B cell (primary cell): ENCODE measurements around the gene OAT. TPM values are rescaled to one million over a fixed set of nuclear protein-coding genes. Genes with fewer than 3 reads are reported as not detected.

Source experiments
- ATAC-seq: fragments of 200-7000 bp; cut with Tn5 transposase; one replicate; pipeline ENCODE4 v1.10.0; 2021; ENCODE audit warnings: low read depth, mild to moderate bottlenecking, moderate number of reproducible peaks, moderate library complexity
- CTCF ChIA-PET: fragments of 350-600 bp; sonication (Branson Sonifier 250); formaldehyde crosslinking; loops from one replicate; lab custom pipeline; 2021; ENCODE audit warnings: antibody characterized with exemption, inconsistent platforms; lab: Charles Lee
- POLR2A ChIA-PET: fragments of 350-600 bp; sonication (Branson Sonifier 250); formaldehyde crosslinking; loops from one replicate; lab custom pipeline; 2021; ENCODE audit warnings: antibody characterized with exemption; lab: Charles Lee
- DNase-seq: peaks from one replicate; pipeline ENCODE4 v3.0.0; 2013
- H2AFZ ChIP-seq: 2 replicates; pipeline ENCODE4 v1.6.1; 2012; ENCODE audit warnings: mild to moderate bottlenecking, low read depth, low read length; ENCODE audit not compliant: insufficient read depth, poor library complexity, severe bottlenecking
- H3K27ac ChIP-seq, 2 donors: 1 replicate in 1 of 2; 2 replicates in 1 of 2; pipeline ENCODE4 v1.5.1; 2012 to 2013; ENCODE audit warnings: low read length in 2 of 2, mild to moderate bottlenecking in 2 of 2, moderate library complexity in 1 of 2
- H3K27me3 ChIP-seq, 4 experiments: fragments of 200-600 bp in 1 of 4; sonication (generic) in 1 of 4; replicated peaks in 1 of 4; 1 replicate in 2 of 4; 2 replicates in 2 of 4; pipeline versions ENCODE4 v1.6.1 to v1.7.0; 2013 to 2016; ENCODE audit warnings: low read length in 3 of 4, mild to moderate bottlenecking in 2 of 4, mixed read lengths in 1 of 4, moderate library complexity in 1 of 4; ENCODE audit not compliant: insufficient read depth in 4 of 4, control insufficient read depth in 3 of 4; ENCODE audit errors: control extremely low read depth in 1 of 4
- H3K36me3 ChIP-seq, 2 experiments: replicated peaks in 1 of 2; 1 replicate in 1 of 2; 2 replicates in 1 of 2; pipeline versions ENCODE4 v1.6.1 to v1.7.1; 2013; ENCODE audit warnings: low read length in 1 of 2; ENCODE audit not compliant: insufficient read depth in 2 of 2, control insufficient read depth in 1 of 2; ENCODE audit errors: control extremely low read depth in 1 of 2, extremely low read depth in 1 of 2
- H3K4me1 ChIP-seq, 2 donors: fragments of 200-600 bp in 1 of 2; sonication (generic) in 1 of 2; 1 replicate in 1 of 2; 2 replicates in 1 of 2; pipeline versions ENCODE4 v1.5.1 to v1.6.1; 2013 to 2017; ENCODE audit warnings: low read length in 2 of 2; ENCODE audit not compliant: control insufficient read depth in 2 of 2, insufficient read depth in 2 of 2
- H3K4me2 ChIP-seq: replicated peaks from 2 replicates; pipeline ENCODE3; 2012; ENCODE audit warnings: mild to moderate bottlenecking, low read depth, low read length; ENCODE audit not compliant: poor library complexity, severe bottlenecking
- H3K4me3 ChIP-seq, 5 experiments: fragments of 200-600 bp in 1 of 5; sonication (generic) in 1 of 5; 1 replicate in 3 of 5; 2 replicates in 2 of 5; pipeline versions ENCODE4 v1.5.1 to v1.7.0; 2011 to 2016; ENCODE audit warnings: low read length in 4 of 5, mild to moderate bottlenecking in 4 of 5, low read depth in 2 of 5, control low read depth in 1 of 5, moderate library complexity in 1 of 5; ENCODE audit not compliant: insufficient read depth in 1 of 5; ENCODE audit errors: control extremely low read depth in 1 of 5, extremely low read depth in 1 of 5
- H3K79me2 ChIP-seq: fragments of 200-600 bp; sonication (generic); one replicate; pipeline ENCODE4 v1.6.0; 2016; ENCODE audit warnings: low read length; ENCODE audit not compliant: control insufficient read depth, insufficient read depth
- H3K9ac ChIP-seq: fragments of 200-600 bp; sonication (generic); 2 replicates; pipeline ENCODE4 v1.6.1; 2017; ENCODE audit warnings: mild to moderate bottlenecking, low read length, moderate library complexity
- H3K9me3 ChIP-seq, 3 donors: one replicate each; pipeline versions ENCODE4 v1.6.1 to v1.7.1; 2013; ENCODE audit warnings: low read length in 2 of 3; ENCODE audit not compliant: control insufficient read depth in 2 of 3, insufficient read depth in 1 of 3; ENCODE audit errors: control extremely low read depth in 1 of 3
- H4K20me1 ChIP-seq: 2 replicates; pipeline ENCODE4 v1.6.0; 2012; ENCODE audit warnings: mild to moderate bottlenecking, low read length; ENCODE audit not compliant: insufficient read depth, control insufficient read depth, poor library complexity, severe bottlenecking
- H3K27ac Mint-ChIP-seq: one replicate; pipeline ENCODE4 v1.8.0; 2021; ENCODE audit warnings: mixed read lengths
- H3K27me3 Mint-ChIP-seq: one replicate; pipeline ENCODE4 v1.8.0; 2021; ENCODE audit warnings: mixed read lengths
- H3K4me1 Mint-ChIP-seq: one replicate; pipeline ENCODE4 v1.8.0; 2021; ENCODE audit warnings: mixed read lengths
- H3K4me3 Mint-ChIP-seq: one replicate; pipeline ENCODE4 v1.8.0; 2021; ENCODE audit warnings: mixed read lengths
- H3K9me3 Mint-ChIP-seq: one replicate; pipeline ENCODE4 v1.8.0; 2022; ENCODE audit warnings: mixed read lengths; ENCODE audit not compliant: insufficient read depth
- EZH2 ChIP-seq: IDR thresholded peaks from 2 replicates; pipeline ENCODE4 v1.6.1; 2012; ENCODE audit warnings: borderline replicate concordance, low read depth, mild to moderate bottlenecking, moderate library complexity, low read length; ENCODE audit not compliant: insufficient read depth, poor library complexity, severe bottlenecking
- WGBS: methylation state at CpG from one replicate; pipeline ENCODE4 v1.1.5; 2013; ENCODE audit warnings: missing lambda C conversion rate; ENCODE audit not compliant: insufficient coverage; 5-methylcytosine and 5-hydroxymethylcytosine counted together
- intact Hi-C: fragments of 100-400 bp; cut with micrococcal nuclease; formaldehyde crosslinking; loops from one replicate; pipeline ENCODE4 v1.10.0; 2022
- polyA plus RNA-seq: library from polyadenylated mRNA; depleted of rRNA; stranded (reverse); fragments of >200 nt; gene quantifications from 2 replicates; pipeline ENCODE4 v1.2.3, GENCODE V29; 2012
- total RNA-seq, 2 donors: library from RNA; stranded (reverse); fragments of 120-200 nt in 1 of 2; gene quantifications; 1 replicate in 1 of 2; 2 replicates in 1 of 2; pipeline versions ENCODE4 v1.2.3 to v1.2.4, GENCODE V29; 2013 to 2022
- TF ChIP-seq, protein P1 (sequence below): fragments of 200-600 bp; IDR thresholded peaks from one replicate; pipeline ENCODE4 v1.8.0; 2022; ENCODE audit warnings: antibody characterized with exemption, mild to moderate bottlenecking

The OAT gene
- total and polyA plus RNA-seq, 2 donors (not counting 1 experiment from before 2014, with no cell fraction given), result 13.9 to 20.1 TPM

DNA sequence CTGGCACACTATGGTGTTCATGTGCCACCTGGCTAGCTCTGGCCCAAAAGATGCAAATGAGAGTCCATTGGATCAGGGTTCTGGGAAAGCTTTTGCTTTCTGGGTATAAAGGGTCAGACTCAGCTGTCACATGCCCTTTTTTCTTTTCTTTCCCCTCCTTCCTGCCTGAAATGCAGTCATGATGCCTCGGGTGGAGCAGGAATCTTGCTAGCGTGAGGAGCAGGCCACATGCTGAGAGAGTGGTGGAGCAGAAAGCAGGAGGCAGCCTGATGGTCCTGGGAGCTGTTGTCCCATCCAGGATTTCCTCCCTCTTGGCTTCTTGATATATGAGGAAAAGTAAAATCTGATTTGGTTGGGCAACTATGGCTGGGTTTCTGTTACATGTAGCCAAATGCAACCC is 40.2 kb upstream of the OAT start:
- DNase-seq (no peak), ATAC-seq (no peak)
- Histone ChIP-seq H3K4me3 (no peak overlapping the region), H3K4me2 (no peak overlapping the region), H4K20me1 (no peaks in the 10 kb centered on the region), H3K4me1 (peaks cover 3 to 11% of the 10 kb centered on the region in 2 donors), H3K9ac (no peak overlapping the region), H3K27ac (no peak overlapping the region), H2AFZ (no peak overlapping the region), H3K9me3 (no peaks in the 10 kb centered on the region), H3K36me3 (no peaks in the 10 kb centered on the region), H3K27me3 (peaks cover 0 to 29% (median 13%) of the 10 kb centered on the region in 4 experiments), H3K79me2 (peaks cover 13% of the 10 kb centered on the region)
- H3K4me1 Mint-ChIP-seq, result peaks cover 9% of the 10 kb centered on the region
- no peak for TF ChIP-seq EZH2
- TF ChIP-seq, protein P1, sequence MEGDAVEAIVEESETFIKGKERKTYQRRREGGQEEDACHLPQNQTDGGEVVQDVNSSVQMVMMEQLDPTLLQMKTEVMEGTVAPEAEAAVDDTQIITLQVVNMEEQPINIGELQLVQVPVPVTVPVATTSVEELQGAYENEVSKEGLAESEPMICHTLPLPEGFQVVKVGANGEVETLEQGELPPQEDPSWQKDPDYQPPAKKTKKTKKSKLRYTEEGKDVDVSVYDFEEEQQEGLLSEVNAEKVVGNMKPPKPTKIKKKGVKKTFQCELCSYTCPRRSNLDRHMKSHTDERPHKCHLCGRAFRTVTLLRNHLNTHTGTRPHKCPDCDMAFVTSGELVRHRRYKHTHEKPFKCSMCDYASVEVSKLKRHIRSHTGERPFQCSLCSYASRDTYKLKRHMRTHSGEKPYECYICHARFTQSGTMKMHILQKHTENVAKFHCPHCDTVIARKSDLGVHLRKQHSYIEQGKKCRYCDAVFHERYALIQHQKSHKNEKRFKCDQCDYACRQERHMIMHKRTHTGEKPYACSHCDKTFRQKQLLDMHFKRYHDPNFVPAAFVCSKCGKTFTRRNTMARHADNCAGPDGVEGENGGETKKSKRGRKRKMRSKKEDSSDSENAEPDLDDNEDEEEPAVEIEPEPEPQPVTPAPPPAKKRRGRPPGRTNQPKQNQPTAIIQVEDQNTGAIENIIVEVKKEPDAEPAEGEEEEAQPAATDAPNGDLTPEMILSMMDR, result no peak
- CTCF ChIA-PET, result no interaction called here
- POLR2A ChIA-PET, result no interaction called here
- intact Hi-C loops, result no loop called here
- no peak overlapping the region for H3K27ac Mint-ChIP-seq
- no peaks in the 10 kb centered on the region for H3K9me3 Mint-ChIP-seq
- WGBS, result no CpG with 5 or more reads among the region's 2 CpGs
- H3K27me3 Mint-ChIP-seq, result peaks cover 28% of the 10 kb centered on the region
- no peak overlapping the region for H3K4me3 Mint-ChIP-seq

DNA sequence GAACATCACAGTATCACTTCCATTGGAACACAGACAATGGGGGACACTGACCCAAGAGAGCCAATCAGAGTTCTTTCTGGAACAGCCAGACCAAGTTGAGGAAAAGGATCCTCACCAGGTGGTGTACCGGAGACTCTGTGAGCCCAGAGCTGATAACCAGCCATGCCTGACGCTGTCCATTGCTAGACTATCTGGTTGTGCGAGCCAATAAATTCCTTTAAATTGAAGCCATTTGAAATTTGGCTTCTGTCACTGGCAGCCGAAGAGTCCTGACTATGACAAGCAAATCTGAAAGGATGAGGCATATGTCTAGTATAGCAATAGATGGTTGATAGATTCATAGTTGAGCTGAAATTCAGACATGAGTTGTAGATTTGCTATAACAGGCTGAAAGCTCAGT is 39.8 kb upstream of the OAT start:
- Mint-ChIP-seq H3K4me3 (no peak overlapping the region), H3K9me3 (no peaks in the 10 kb centered on the region), H3K27ac (no peak overlapping the region), H3K4me1 (peaks cover 9% of the 10 kb centered on the region), H3K27me3 (peaks cover 32% of the 10 kb centered on the region)
- Histone ChIP-seq H3K9me3 (no peaks in the 10 kb centered on the region), H3K4me1 (peaks cover 3 to 11% of the 10 kb centered on the region in 2 donors), H3K27ac (no peak overlapping the region), H3K36me3 (no peaks in the 10 kb centered on the region), H3K79me2 (peaks cover 9% of the 10 kb centered on the region), H3K9ac (no peak overlapping the region), H3K27me3 (peaks cover 0 to 33% (median 16%) of the 10 kb centered on the region in 4 experiments), H4K20me1 (no peaks in the 10 kb centered on the region), H3K4me2 (no peak overlapping the region), H3K4me3 (no peak overlapping the region), H2AFZ (no peak overlapping the region)
- 97% methylated on average over 4 of the region's 4 CpGs for WGBS
- TF ChIP-seq, protein P1, result no peak
- ChIA-PET POLR2A (no interaction called here), CTCF (no interaction called here)
- ATAC-seq (no peak), DNase-seq (no peak)
- intact Hi-C loops, result no loop called here
